ENCODE measurements around the gene CHMP5.

CHMP5 gene

GRCh38 chr9:33320568-33321261 lies 55.9 kb downstream of the CHMP5 start:
- no peaks in the 10 kb centered on the region for H3K27me3 ChIP-seq (ENCODE audit: low read depth)
- H3K4me3 ChIP-seq = no peak overlapping the region
- DNase-seq (ENCODE audit: low spot score in 2 of 2) = no peak
- H3K36me3 ChIP-seq (replicated peaks) = peaks cover 66% of the 10 kb centered on the region
- in situ Hi-C loops (cut with MboI; ENCODE audit: low sequenced_read_pairs) = no loop called here
- H3K4me1 ChIP-seq = no peaks in the 10 kb centered on the region
- no peaks in the 10 kb centered on the region for H3K9me3 ChIP-seq

- DNase-seq (ENCODE audit: low spot score in 2 of 2) = no peak
- no peaks in the 10 kb centered on the region for H3K9me3 ChIP-seq
- H3K27me3 ChIP-seq (ENCODE audit: low read depth) = no peaks in the 10 kb centered on the region
- peaks cover 43% of the 10 kb centered on the region for H3K36me3 ChIP-seq (replicated peaks)
- in situ Hi-C loops (cut with MboI; ENCODE audit: low sequenced_read_pairs) = no loop called here
- no peaks in the 10 kb centered on the region for H3K4me1 ChIP-seq
- no peak overlapping the region for H3K4me3 ChIP-seq
Observed at GRCh38 chr9:33329117-33329563, 64.3 kb downstream of the CHMP5 start.

- Histone ChIP-seq H3K27me3 (ENCODE audit: low read depth) (no peaks in the 10 kb centered on the region), H3K4me3 (no peak overlapping the region), H3K9me3 (no peaks in the 10 kb centered on the region), H3K36me3 (replicated peaks) (peaks cover 43% of the 10 kb centered on the region), H3K4me1 (no peaks in the 10 kb centered on the region)
- in situ Hi-C loops (cut with MboI; ENCODE audit: low sequenced_read_pairs) = no loop called here
- no peak for DNase-seq (ENCODE audit: low spot score in 2 of 2)
Observed at GRCh38 chr9:33329979-33330378, 65.1 kb downstream of the CHMP5 start.

- H3K36me3 ChIP-seq (replicated peaks) = peaks cover 50% of the 10 kb centered on the region
- in situ Hi-C loops (cut with MboI; ENCODE audit: low sequenced_read_pairs) = no loop called here
Observed at GRCh38 chr9:33331377-33331891, 66.6 kb downstream of the CHMP5 start.

More at GRCh38 chr9:33331377-33331891, 66.6 kb downstream of the CHMP5 start:
- no peak overlapping the region for H3K4me3 ChIP-seq
- no peaks in the 10 kb centered on the region for H3K27me3 ChIP-seq (ENCODE audit: low read depth)
- no peaks in the 10 kb centered on the region for H3K9me3 ChIP-seq
- no peaks in the 10 kb centered on the region for H3K4me1 ChIP-seq
- DNase-seq (ENCODE audit: low spot score in 2 of 2) = no peak
